HEK293 (cell line): ENCODE data around the gene ZNF416.

Source experiments
- TCF7L2 ChIP-seq: IDR thresholded peaks from 2 replicates; pipeline ENCODE4 v1.6.1; 2011; ENCODE audit warnings: low read depth, mild to moderate bottlenecking, inconsistent platforms, low read length, moderate library complexity, borderline replicate concordance
- ZNF24 ChIP-seq: fragments of 450-650 bp; formaldehyde crosslinking; IDR thresholded peaks from 2 replicates; pipeline ENCODE4 v1.5.1; 2016; ENCODE audit warnings: missing biosample characterization, missing genetic modification characterization
- ZNF274 ChIP-seq, 2 experiments: fragments of 200-500 bp in 1 of 2; fragments of 450-650 bp in 1 of 2; sonication (Bioruptor generic) in 1 of 2; formaldehyde crosslinking in 1 of 2; IDR thresholded peaks; 2 replicates each; pipeline versions ENCODE4 v1.5.1 to v1.6.1; 2014 to 2016; ENCODE audit warnings: borderline replicate concordance in 1 of 2, inconsistent platforms in 1 of 2, low read length in 1 of 2, missing biosample characterization in 1 of 2, missing genetic modification characterization in 1 of 2
- ZNF423 ChIP-seq: fragments of 450-650 bp; formaldehyde crosslinking; IDR thresholded peaks from 2 replicates; pipeline ENCODE4 v1.5.1; 2016; ENCODE audit warnings: missing biosample characterization, missing genetic modification characterization
- ZNF433 ChIP-seq: fragments of 450-650 bp; formaldehyde crosslinking; IDR thresholded peaks from 2 replicates; pipeline ENCODE4 v1.5.1; 2016; ENCODE audit warnings: missing biosample characterization, missing genetic modification characterization, low read depth
- ZNF510 ChIP-seq: fragments of 450-650 bp; formaldehyde crosslinking; IDR thresholded peaks from 2 replicates; pipeline ENCODE4 v1.5.1; 2018; ENCODE audit warnings: mild to moderate bottlenecking, missing genetic modification characterization, missing biosample characterization; ENCODE audit not compliant: insufficient replicate concordance
- TF ChIP-seq, protein P1 (sequence below): fragments of 450-650 bp; formaldehyde crosslinking; IDR thresholded peaks from 2 replicates; pipeline ENCODE4 v1.5.1; 2016; ENCODE audit warnings: missing biosample characterization, missing genetic modification characterization
- TF ChIP-seq, protein P2 (sequence below): fragments of 450-650 bp; formaldehyde crosslinking; IDR thresholded peaks from 2 replicates; pipeline ENCODE4 v1.5.0; 2017; ENCODE audit warnings: missing biosample characterization, missing genetic modification characterization, borderline replicate concordance
- TF ChIP-seq, protein P3 (sequence below): fragments of 450-650 bp; formaldehyde crosslinking; IDR thresholded peaks from 2 replicates; pipeline ENCODE4 v1.5.1; 2016; ENCODE audit warnings: missing biosample characterization, missing genetic modification characterization
- TF ChIP-seq, protein P4 (sequence below): fragments of 450-650 bp; formaldehyde crosslinking; IDR thresholded peaks from 2 replicates; pipeline ENCODE4 v1.5.1; 2016; ENCODE audit warnings: missing biosample characterization, missing genetic modification characterization

DNA sequence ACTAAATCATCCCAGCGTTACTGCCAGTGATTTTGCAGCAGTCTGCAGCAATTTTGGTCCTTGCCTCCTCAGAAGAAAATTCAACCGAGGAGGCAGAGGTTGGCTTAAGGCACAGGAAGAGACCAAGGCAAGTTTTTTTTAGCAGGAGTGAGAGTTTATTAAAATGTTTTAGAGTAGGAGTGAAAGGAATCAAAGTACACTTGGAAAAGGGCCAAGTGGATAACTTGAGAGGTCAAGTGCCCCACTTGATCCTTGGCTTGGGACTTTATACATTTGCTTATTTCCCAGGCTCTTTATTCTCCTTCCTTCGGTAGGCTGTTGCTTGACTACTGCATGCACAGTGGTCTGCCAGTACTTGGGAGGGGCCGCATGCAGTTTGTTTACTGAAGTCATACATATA is 32.4 kb upstream of the ZNF416 start:
- TF ChIP-seq, protein P1, sequence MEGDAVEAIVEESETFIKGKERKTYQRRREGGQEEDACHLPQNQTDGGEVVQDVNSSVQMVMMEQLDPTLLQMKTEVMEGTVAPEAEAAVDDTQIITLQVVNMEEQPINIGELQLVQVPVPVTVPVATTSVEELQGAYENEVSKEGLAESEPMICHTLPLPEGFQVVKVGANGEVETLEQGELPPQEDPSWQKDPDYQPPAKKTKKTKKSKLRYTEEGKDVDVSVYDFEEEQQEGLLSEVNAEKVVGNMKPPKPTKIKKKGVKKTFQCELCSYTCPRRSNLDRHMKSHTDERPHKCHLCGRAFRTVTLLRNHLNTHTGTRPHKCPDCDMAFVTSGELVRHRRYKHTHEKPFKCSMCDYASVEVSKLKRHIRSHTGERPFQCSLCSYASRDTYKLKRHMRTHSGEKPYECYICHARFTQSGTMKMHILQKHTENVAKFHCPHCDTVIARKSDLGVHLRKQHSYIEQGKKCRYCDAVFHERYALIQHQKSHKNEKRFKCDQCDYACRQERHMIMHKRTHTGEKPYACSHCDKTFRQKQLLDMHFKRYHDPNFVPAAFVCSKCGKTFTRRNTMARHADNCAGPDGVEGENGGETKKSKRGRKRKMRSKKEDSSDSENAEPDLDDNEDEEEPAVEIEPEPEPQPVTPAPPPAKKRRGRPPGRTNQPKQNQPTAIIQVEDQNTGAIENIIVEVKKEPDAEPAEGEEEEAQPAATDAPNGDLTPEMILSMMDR (tag by site-specific recombination), result no peak
- TF ChIP-seq, protein P2, sequence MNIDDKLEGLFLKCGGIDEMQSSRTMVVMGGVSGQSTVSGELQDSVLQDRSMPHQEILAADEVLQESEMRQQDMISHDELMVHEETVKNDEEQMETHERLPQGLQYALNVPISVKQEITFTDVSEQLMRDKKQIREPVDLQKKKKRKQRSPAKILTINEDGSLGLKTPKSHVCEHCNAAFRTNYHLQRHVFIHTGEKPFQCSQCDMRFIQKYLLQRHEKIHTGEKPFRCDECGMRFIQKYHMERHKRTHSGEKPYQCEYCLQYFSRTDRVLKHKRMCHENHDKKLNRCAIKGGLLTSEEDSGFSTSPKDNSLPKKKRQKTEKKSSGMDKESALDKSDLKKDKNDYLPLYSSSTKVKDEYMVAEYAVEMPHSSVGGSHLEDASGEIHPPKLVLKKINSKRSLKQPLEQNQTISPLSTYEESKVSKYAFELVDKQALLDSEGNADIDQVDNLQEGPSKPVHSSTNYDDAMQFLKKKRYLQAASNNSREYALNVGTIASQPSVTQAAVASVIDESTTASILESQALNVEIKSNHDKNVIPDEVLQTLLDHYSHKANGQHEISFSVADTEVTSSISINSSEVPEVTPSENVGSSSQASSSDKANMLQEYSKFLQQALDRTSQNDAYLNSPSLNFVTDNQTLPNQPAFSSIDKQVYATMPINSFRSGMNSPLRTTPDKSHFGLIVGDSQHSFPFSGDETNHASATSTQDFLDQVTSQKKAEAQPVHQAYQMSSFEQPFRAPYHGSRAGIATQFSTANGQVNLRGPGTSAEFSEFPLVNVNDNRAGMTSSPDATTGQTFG, result no peak
- no peak for TF ChIP-seq ZNF274 (IDR thresholded peaks at IDR 0.05; ENCODE audit: low read length)
- no peak for TF ChIP-seq ZNF274 (tag by site-specific recombination; IDR thresholded peaks at IDR 0.05; ENCODE audit: borderline replicate concordance)
- TF ChIP-seq, protein P3, sequence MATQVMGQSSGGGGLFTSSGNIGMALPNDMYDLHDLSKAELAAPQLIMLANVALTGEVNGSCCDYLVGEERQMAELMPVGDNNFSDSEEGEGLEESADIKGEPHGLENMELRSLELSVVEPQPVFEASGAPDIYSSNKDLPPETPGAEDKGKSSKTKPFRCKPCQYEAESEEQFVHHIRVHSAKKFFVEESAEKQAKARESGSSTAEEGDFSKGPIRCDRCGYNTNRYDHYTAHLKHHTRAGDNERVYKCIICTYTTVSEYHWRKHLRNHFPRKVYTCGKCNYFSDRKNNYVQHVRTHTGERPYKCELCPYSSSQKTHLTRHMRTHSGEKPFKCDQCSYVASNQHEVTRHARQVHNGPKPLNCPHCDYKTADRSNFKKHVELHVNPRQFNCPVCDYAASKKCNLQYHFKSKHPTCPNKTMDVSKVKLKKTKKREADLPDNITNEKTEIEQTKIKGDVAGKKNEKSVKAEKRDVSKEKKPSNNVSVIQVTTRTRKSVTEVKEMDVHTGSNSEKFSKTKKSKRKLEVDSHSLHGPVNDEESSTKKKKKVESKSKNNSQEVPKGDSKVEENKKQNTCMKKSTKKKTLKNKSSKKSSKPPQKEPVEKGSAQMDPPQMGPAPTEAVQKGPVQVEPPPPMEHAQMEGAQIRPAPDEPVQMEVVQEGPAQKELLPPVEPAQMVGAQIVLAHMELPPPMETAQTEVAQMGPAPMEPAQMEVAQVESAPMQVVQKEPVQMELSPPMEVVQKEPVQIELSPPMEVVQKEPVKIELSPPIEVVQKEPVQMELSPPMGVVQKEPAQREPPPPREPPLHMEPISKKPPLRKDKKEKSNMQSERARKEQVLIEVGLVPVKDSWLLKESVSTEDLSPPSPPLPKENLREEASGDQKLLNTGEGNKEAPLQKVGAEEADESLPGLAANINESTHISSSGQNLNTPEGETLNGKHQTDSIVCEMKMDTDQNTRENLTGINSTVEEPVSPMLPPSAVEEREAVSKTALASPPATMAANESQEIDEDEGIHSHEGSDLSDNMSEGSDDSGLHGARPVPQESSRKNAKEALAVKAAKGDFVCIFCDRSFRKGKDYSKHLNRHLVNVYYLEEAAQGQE, result no peak
- TF ChIP-seq ZNF433, result no peak
- no peak for TF ChIP-seq ZNF423 (tag by site-specific recombination)
- TF ChIP-seq TCF7L2, result no peak
- TF ChIP-seq ZNF24 (tag by site-specific recombination), result no peak
- TF ChIP-seq, protein P4, sequence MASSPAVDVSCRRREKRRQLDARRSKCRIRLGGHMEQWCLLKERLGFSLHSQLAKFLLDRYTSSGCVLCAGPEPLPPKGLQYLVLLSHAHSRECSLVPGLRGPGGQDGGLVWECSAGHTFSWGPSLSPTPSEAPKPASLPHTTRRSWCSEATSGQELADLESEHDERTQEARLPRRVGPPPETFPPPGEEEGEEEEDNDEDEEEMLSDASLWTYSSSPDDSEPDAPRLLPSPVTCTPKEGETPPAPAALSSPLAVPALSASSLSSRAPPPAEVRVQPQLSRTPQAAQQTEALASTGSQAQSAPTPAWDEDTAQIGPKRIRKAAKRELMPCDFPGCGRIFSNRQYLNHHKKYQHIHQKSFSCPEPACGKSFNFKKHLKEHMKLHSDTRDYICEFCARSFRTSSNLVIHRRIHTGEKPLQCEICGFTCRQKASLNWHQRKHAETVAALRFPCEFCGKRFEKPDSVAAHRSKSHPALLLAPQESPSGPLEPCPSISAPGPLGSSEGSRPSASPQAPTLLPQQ (tag by site-specific recombination), result no peak
- TF ChIP-seq ZNF510 (tag by site-specific recombination), result no peak
